H1 (cell line): ENCODE data around the gene ROM1. TPM values are rescaled to one million over a fixed set of nuclear protein-coding genes. Genes with fewer than 3 reads are reported as not detected.

Source experiments
- CTCF ChIA-PET: fragments of 300-600 bp; sonication (Branson Sonifier 250); formaldehyde crosslinking; loops from one replicate; lab custom pipeline; 2021; ENCODE audit not compliant: partially characterized antibody; lab: Charles Lee
- POLR2A ChIA-PET: fragments of 300-600 bp; sonication (Branson Sonifier 250); formaldehyde crosslinking; loops from one replicate; lab custom pipeline; 2021; ENCODE audit warnings: inconsistent platforms; ENCODE audit not compliant: partially characterized antibody; lab: Charles Lee
- DNase-seq, 2 experiments: peaks; one replicate each; pipeline versions ENCODE4 v3.0.0 to v3.0.0-alpha.2; 2010 to 2022; ENCODE audit warnings: low spot score in 2 of 2, low read depth in 1 of 2, mixed read lengths in 1 of 2
- FAIRE-seq: peaks from 2 replicates; lab custom pipeline; 2011; peaks lifted over from hg19 to GRCh38; lab: Jason Lieb, UNC
- H2AFZ ChIP-seq: 2 replicates; pipeline ENCODE4 v1.8.1; 2012; ENCODE audit warnings: low read length, inconsistent platforms
- H2AK5ac ChIP-seq: 2 replicates; pipeline ENCODE4 v1.6.1; 2013; ENCODE audit warnings: low read depth, low read length
- H2BK120ac ChIP-seq: replicated peaks from 2 replicates; pipeline ENCODE3; 2013; ENCODE audit warnings: low read depth, low read length, inconsistent platforms
- H2BK12ac ChIP-seq: 2 replicates; pipeline ENCODE4 v1.6.1; 2013; ENCODE audit warnings: low read depth, low read length
- H2BK15ac ChIP-seq: 2 replicates; pipeline ENCODE4 v1.6.1; 2013; ENCODE audit warnings: low read length
- H2BK20ac ChIP-seq: 2 replicates; pipeline ENCODE4 v1.6.1; 2013; ENCODE audit warnings: low read length
- H2BK5ac ChIP-seq: 2 replicates; pipeline ENCODE4 v1.6.1; 2013; ENCODE audit warnings: low read depth, low read length
- H3K14ac ChIP-seq: 2 replicates; pipeline ENCODE4 v1.6.1; 2013; ENCODE audit warnings: inconsistent platforms; ENCODE audit not compliant: insufficient read length
- H3K18ac ChIP-seq: 2 replicates; pipeline ENCODE4 v1.6.1; 2013; ENCODE audit warnings: low read length; ENCODE audit errors: extremely low read depth
- H3K23ac ChIP-seq: 2 replicates; pipeline ENCODE4 v1.6.1; 2013; ENCODE audit warnings: inconsistent platforms; ENCODE audit not compliant: insufficient read length
- H3K23me2 ChIP-seq: 2 replicates; pipeline ENCODE4 v1.6.1; 2013; ENCODE audit warnings: low read depth, low read length
- H3K27ac ChIP-seq: 2 replicates; pipeline ENCODE4 v1.6.1; 2011; ENCODE audit warnings: low read depth, low read length, inconsistent platforms
- H3K27me3 ChIP-seq, 4 experiments: replicated peaks in 1 of 4; 1 replicate in 1 of 4; 2 replicates in 3 of 4; pipeline versions ENCODE4 v1.6.1 to v1.8.1; 2011 to 2013; ENCODE audit warnings: low read length in 3 of 4, mild to moderate bottlenecking in 3 of 4, inconsistent platforms in 2 of 4, mixed read lengths in 2 of 4, moderate library complexity in 1 of 4; ENCODE audit not compliant: control insufficient read depth in 3 of 4, insufficient read depth in 3 of 4; ENCODE audit errors: extremely low read depth in 1 of 4
- H3K36me3 ChIP-seq, 4 experiments: 2 replicates each; pipeline versions ENCODE4 v1.6.1 to v1.8.1; 2011 to 2013; ENCODE audit warnings: mild to moderate bottlenecking in 4 of 4, low read length in 3 of 4, moderate library complexity in 2 of 4, control low read depth in 1 of 4, inconsistent platforms in 1 of 4; ENCODE audit not compliant: insufficient read depth in 4 of 4, control insufficient read depth in 2 of 4
- H3K4ac ChIP-seq: replicated peaks from 2 replicates; pipeline ENCODE3; 2013; ENCODE audit warnings: low read length, low read depth, mixed read lengths, inconsistent platforms; ENCODE audit not compliant: insufficient read length
- H3K4me1 ChIP-seq, 4 experiments: replicated peaks in 1 of 4; 1 replicate in 1 of 4; 2 replicates in 3 of 4; pipeline versions ENCODE4 v1.6.1 to v1.8.1; 2011 to 2013; ENCODE audit warnings: low read length in 3 of 4, inconsistent platforms in 2 of 4, mixed read lengths in 1 of 4; ENCODE audit not compliant: insufficient read depth in 4 of 4, control insufficient read depth in 3 of 4
- H3K4me2 ChIP-seq, 2 experiments: 2 replicates each; pipeline versions ENCODE4 v1.6.1 to v1.8.1; 2011 to 2013; ENCODE audit warnings: low read depth in 2 of 2, low read length in 2 of 2, control low read depth in 1 of 2, inconsistent platforms in 1 of 2, mild to moderate bottlenecking in 1 of 2; ENCODE audit not compliant: insufficient read depth in 1 of 2
- H3K4me3 ChIP-seq, 4 experiments: fragments of 200-600, 300-600 bp in 1 of 4; sonication (generic), shearing (Covaris generic), sonication (Bioruptor Twin) in 1 of 4; 2 replicates each; pipeline versions ENCODE4 v1.5.1 to v1.8.1; 2011 to 2016; ENCODE audit warnings: low read length in 4 of 4, low read depth in 3 of 4, control low read depth in 2 of 4, inconsistent platforms in 2 of 4, mild to moderate bottlenecking in 2 of 4, mixed read lengths in 1 of 4, moderate library complexity in 1 of 4; ENCODE audit not compliant: insufficient read depth in 2 of 4; ENCODE audit errors: extremely low read depth in 1 of 4
- H3K56ac ChIP-seq: replicated peaks from 2 replicates; pipeline ENCODE3; 2013; ENCODE audit warnings: low read depth, mild to moderate bottlenecking, mixed read lengths, low read length, inconsistent platforms; ENCODE audit not compliant: insufficient read length
- H3K79me1 ChIP-seq: 2 replicates; pipeline ENCODE4 v1.6.1; 2013; ENCODE audit warnings: low read depth, low read length, control low read depth
- H3K79me2 ChIP-seq, 2 experiments: 2 replicates each; pipeline versions ENCODE4 v1.6.1 to v1.8.1; 2012 to 2013; ENCODE audit warnings: low read length in 2 of 2, mild to moderate bottlenecking in 2 of 2, inconsistent platforms in 1 of 2; ENCODE audit not compliant: insufficient read depth in 2 of 2, control insufficient read depth in 1 of 2
- H3K9ac ChIP-seq, 4 experiments: replicated peaks in 1 of 4; 1 replicate in 1 of 4; 2 replicates in 3 of 4; pipeline versions ENCODE4 v1.6.1 to v1.8.1; 2011 to 2013; ENCODE audit warnings: low read depth in 3 of 4, low read length in 3 of 4, control low read depth in 2 of 4, mild to moderate bottlenecking in 2 of 4, moderate library complexity in 2 of 4, inconsistent platforms in 1 of 4; ENCODE audit errors: extremely low read depth in 1 of 4
- H3K9me3 ChIP-seq, 2 experiments: 2 replicates each; pipeline versions ENCODE4 v1.6.1 to v1.8.1; 2012 to 2013; ENCODE audit warnings: mild to moderate bottlenecking in 2 of 2, moderate library complexity in 2 of 2, control low read depth in 1 of 2, inconsistent platforms in 1 of 2, low read depth in 1 of 2, low read length in 1 of 2, mixed read lengths in 1 of 2; ENCODE audit not compliant: insufficient read depth in 2 of 2
- H4K20me1 ChIP-seq, 2 experiments: replicated peaks in 1 of 2; 2 replicates each; pipeline versions ENCODE3 to v1.8.1; 2011 to 2013; ENCODE audit warnings: inconsistent platforms in 2 of 2, low read length in 2 of 2, mild to moderate bottlenecking in 1 of 2; ENCODE audit not compliant: insufficient read depth in 2 of 2, control insufficient read depth in 1 of 2
- H4K5ac ChIP-seq: 2 replicates; pipeline ENCODE4 v1.6.1; 2013; ENCODE audit warnings: low read length, low read depth, mixed read lengths, inconsistent platforms; ENCODE audit not compliant: insufficient read length
- H4K8ac ChIP-seq: 2 replicates; pipeline ENCODE4 v1.8.0; 2013; ENCODE audit warnings: mild to moderate bottlenecking, moderate library complexity, low read length, inconsistent platforms; ENCODE audit not compliant: insufficient read depth; ENCODE audit errors: extremely low read depth
- H4K91ac ChIP-seq: replicated peaks from 2 replicates; pipeline ENCODE3; 2013; ENCODE audit warnings: low read length, mixed read lengths, inconsistent platforms; ENCODE audit not compliant: insufficient read length
- ASH2L ChIP-seq: fragments of 200-600, 300-600 bp; sonication (generic); IDR thresholded peaks from one replicate; pipeline ENCODE4 v1.7.1; 2017; ENCODE audit warnings: low read length
- BCL11A ChIP-seq, 2 experiments: IDR thresholded peaks; one replicate each; pipeline ENCODE4 v1.6.1; 2011; ENCODE audit warnings: low read depth in 2 of 2, low read length in 2 of 2, mild to moderate bottlenecking in 2 of 2
- CEBPB ChIP-seq: IDR thresholded peaks from 2 replicates; pipeline ENCODE4 v1.6.1; 2012; ENCODE audit warnings: low read depth, low read length
- CHD1 ChIP-seq: IDR thresholded peaks from 2 replicates; pipeline ENCODE4 v1.6.1; 2012; ENCODE audit warnings: low read depth, low read length, improper control_type of control experiment
- EP300 ChIP-seq, 2 experiments: IDR thresholded peaks; 1 replicate in 1 of 2; 2 replicates in 1 of 2; pipeline ENCODE4 v1.6.1; 2011 to 2012; ENCODE audit warnings: low read depth in 2 of 2, low read length in 2 of 2, mild to moderate bottlenecking in 2 of 2, borderline replicate concordance in 1 of 2, inconsistent platforms in 1 of 2, moderate library complexity in 1 of 2
- EZH2 ChIP-seq: fragments of 200-600 bp; sonication (generic); IDR thresholded peaks from 2 replicates; pipeline ENCODE4 v1.7.1; 2012; ENCODE audit warnings: low read depth, mild to moderate bottlenecking, moderate library complexity, low read length, inconsistent platforms; ENCODE audit not compliant: severe bottlenecking
- POU5F1 ChIP-seq: IDR thresholded peaks from 2 replicates; pipeline ENCODE4 v1.6.1; 2011; ENCODE audit warnings: low read depth, mild to moderate bottlenecking, low read length, moderate library complexity
- SP2 ChIP-seq: IDR thresholded peaks from 2 replicates; pipeline ENCODE4 v1.6.1; 2012; ENCODE audit warnings: mild to moderate bottlenecking, low read length, inconsistent platforms
- SP4 ChIP-seq: IDR thresholded peaks from 2 replicates; pipeline ENCODE4 v1.6.1; 2012; ENCODE audit warnings: low read length, inconsistent platforms
- TAF7 ChIP-seq: optimal IDR thresholded peaks from 2 replicates; pipeline ENCODE3; 2011; ENCODE audit warnings: low read depth, mild to moderate bottlenecking, inconsistent platforms, low read length, moderate library complexity, borderline replicate concordance
- TCF12 ChIP-seq: IDR thresholded peaks from 2 replicates; pipeline ENCODE4 v1.6.1; 2011; ENCODE audit warnings: low read depth, mild to moderate bottlenecking, low read length
- YY1 ChIP-seq: IDR thresholded peaks from 2 replicates; pipeline ENCODE4 v1.6.1; 2011; ENCODE audit warnings: low read depth, mild to moderate bottlenecking, low read length
- WGBS, 2 experiments: shearing (Covaris generic) in 1 of 2; methylation state at CpG; one replicate each; pipeline versions ENCODE4 v1.1.6 to v1.1.7; 2013 to 2015; ENCODE audit warnings: low lambda C conversion rate in 2 of 2, mixed read lengths in 2 of 2, inconsistent platforms in 1 of 2, low coverage in 1 of 2, missing lambda C conversion rate in 1 of 2; ENCODE audit not compliant: insufficient replicate concordance in 2 of 2, insufficient coverage in 1 of 2, insufficient read length in 1 of 2; ENCODE audit errors: extremely low coverage in 1 of 2, missing lambda C conversion rate in 1 of 2; 5-methylcytosine and 5-hydroxymethylcytosine counted together
- polyA plus RNA-seq, 7 experiments: library from polyadenylated mRNA; depleted of rRNA in 3 of 7; stranded (reverse) in 5 of 7; unstranded in 2 of 7; fragments of >200 nt in 5 of 7; fragments of 200-250 nt in 2 of 7; gene quantifications; 1 replicate in 5 of 7; 2 replicates in 1 of 7; 4 replicates in 1 of 7; pipeline versions ENCODE4 v1.2.1 to v1.2.3, GENCODE V29; 2011 to 2013; ENCODE audit warnings: missing spikeins in 2 of 7, mixed read lengths in 2 of 7
- total RNA-seq: library from RNA; stranded (reverse); fragmentation: NEBNext Ultra II Directional; extraction: Animal tissue kit (Norgen Biotek cat#: 25700); gene quantifications from 2 replicates; pipeline ENCODE4 v1.2.1, GENCODE V29; 2021

The ROM1 gene
- total and polyA plus RNA-seq, 2 of the 8 experiments (the other 6 are each of a cell fraction or from before 2014, with no cell fraction given): 0.86 to 2.2 TPM

DNA sequence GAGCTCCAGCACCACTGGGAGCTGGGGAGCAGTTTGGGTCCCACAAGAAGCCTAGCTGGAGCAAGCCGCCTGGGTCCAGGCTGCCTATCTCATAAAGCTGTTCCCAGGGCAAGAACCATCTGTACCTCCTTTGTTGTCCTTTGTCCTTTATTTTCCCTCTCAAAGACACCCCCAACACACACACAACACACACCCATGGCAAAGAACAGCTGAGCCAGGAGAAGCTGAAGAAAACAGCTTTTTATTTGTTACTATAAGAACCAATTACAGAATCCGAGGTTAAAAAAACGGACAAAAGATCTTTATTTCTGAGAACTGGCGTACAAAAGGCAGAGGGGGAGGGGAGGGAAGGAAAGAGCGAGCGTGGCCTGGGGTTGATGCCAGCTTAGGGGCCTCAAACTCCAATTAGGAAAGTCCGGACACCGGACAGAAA, 20.1 kb upstream of the ROM1 start:
- H3K27ac ChIP-seq: no peak overlapping the region
- H2BK20ac ChIP-seq: no peak overlapping the region
- no peak overlapping the region for H3K18ac ChIP-seq
- H2BK12ac ChIP-seq: no peak overlapping the region
- no peak overlapping the region for H2AFZ ChIP-seq
- no peaks in the 10 kb centered on the region for H3K79me1 ChIP-seq
- H4K20me1 ChIP-seq: peaks cover 4 to 5% of the 10 kb centered on the region in 2 experiments
- H4K91ac ChIP-seq: no peak overlapping the region
- no peaks in the 10 kb centered on the region for H3K9me3 ChIP-seq
- no peak overlapping the region for H2BK120ac ChIP-seq
- no peak for DNase-seq
- no peak overlapping the region for H4K5ac ChIP-seq
- H2AK5ac ChIP-seq: no peak overlapping the region
- peaks cover 6% of the 10 kb centered on the region for H3K23me2 ChIP-seq
- H3K23ac ChIP-seq: no peak overlapping the region
- 96% methylated on average over 8 of the region's 8 CpGs; no CpG with 5 or more reads in 1 of the 2 experiments for WGBS, 2 experiments
- no peak overlapping the region for H4K8ac ChIP-seq
- peak overlapping the region in 1 of 2 experiments; percentile 87; a peak in 1 of 4 replicates for H3K4me2 ChIP-seq
- H3K79me2 ChIP-seq: peaks cover 0 to 17% of the 10 kb centered on the region in 2 experiments; a peak in 2 of 4 replicates
- no peak overlapping the region for H3K4ac ChIP-seq
- no peak overlapping the region for H2BK15ac ChIP-seq
- no peak for FAIRE-seq
- no peak overlapping the region for H2BK5ac ChIP-seq
- no peaks in the 10 kb centered on the region for H3K27me3 ChIP-seq
- TF ChIP-seq CEBPB: no peak
- no peak for TF ChIP-seq SP4
- no peak for TF ChIP-seq ASH2L
- no peak for TF ChIP-seq POU5F1
- no peak for TF ChIP-seq CHD1
- TF ChIP-seq EZH2: no peak
- no peak for TF ChIP-seq YY1
- no peak for TF ChIP-seq SP2
- no peak for TF ChIP-seq BCL11A (IDR thresholded peaks at IDR 0.05; ENCODE audit: low read depth in 2 of 2, low read length in 2 of 2)
- no peak for TF ChIP-seq TCF12
- no peak for TF ChIP-seq TAF7
- no peak for TF ChIP-seq EP300 (IDR thresholded peaks at IDR 0.05; ENCODE audit: borderline replicate concordance in 1 of 2, low read depth in 2 of 2, low read length in 2 of 2)
- TF ChIP-seq, all 59 proteins: peak for 0
- Histone ChIP-seq H3K4me1 (peaks cover 0 to 3% (median under 1%) of the 10 kb centered on the region in 4 experiments; a peak in 5 of 7 replicates), H3K14ac (no peak overlapping the region), H3K36me3 (peaks cover 31 to 51% (median 33%) of the 10 kb centered on the region in 4 experiments), H3K9ac (no peak overlapping the region), H3K4me3 (no peak overlapping the region), H3K56ac (no peak overlapping the region)
- ChIA-PET CTCF (interaction anchor here (0.6 to 7.2 kb wide), 17 partner anchors 8 to 200 kb away, joined by 3 to 97 read pairs (median 4); partner anchors contain the start of genes EML3, GANAB, MTA2 and ROM1), POLR2A (interaction anchor here (1.1 to 12.3 kb wide), 14 partner anchors 8 to 165 kb away, joined by 3 to 235 read pairs (median 48); partner anchors contain the start of genes B3GAT3, BSCL2, C11orf98 and CSKMT)
